Neural progenitor cell (in vitro differentiated cells): ENCODE measurements around the gene MEGF6. TPM values are rescaled to one million over a fixed set of nuclear protein-coding genes. Genes with fewer than 3 reads are reported as not detected.

Source experiments
- DNase-seq: peaks from one replicate; pipeline ENCODE4 v3.0.0-alpha.2; 2016; ENCODE audit warnings: low spot score
- H2AFZ ChIP-seq: fragments of 200-600 bp; sonication (generic); replicated peaks from 2 replicates; pipeline ENCODE4 v1.6.1; 2016; ENCODE audit warnings: antibody characterized with exemption
- H3F3A ChIP-seq: fragments of 200-600 bp; sonication (generic); 2 replicates; pipeline ENCODE4 v1.6.1; 2016; ENCODE audit warnings: antibody characterized with exemption, low read depth
- H3K27ac ChIP-seq: fragments of 200-600 bp; sonication (generic); 2 replicates; pipeline ENCODE4 v1.5.1; 2016; ENCODE audit warnings: mild to moderate bottlenecking
- H3K27me3 ChIP-seq: fragments of 200-600 bp; sonication (generic); 2 replicates; pipeline ENCODE4 v1.6.1; 2016; ENCODE audit warnings: mild to moderate bottlenecking, moderate library complexity
- H3K36me3 ChIP-seq: fragments of 200-600 bp; sonication (generic); 2 replicates; pipeline ENCODE4 v1.5.1; 2016
- H3K4me1 ChIP-seq: fragments of 200-600 bp; sonication (generic); 2 replicates; pipeline ENCODE4 v1.6.1; 2016; ENCODE audit warnings: mixed run types
- H3K4me2 ChIP-seq: fragments of 200-600 bp; sonication (generic); 2 replicates; pipeline ENCODE4 v1.6.1; 2016
- H3K4me3 ChIP-seq: fragments of 200-600 bp; sonication (generic); 2 replicates; pipeline ENCODE4 v1.5.1; 2016
- H3K79me2 ChIP-seq: fragments of 200-600 bp; sonication (generic); 2 replicates; pipeline ENCODE4 v1.6.1; 2016; ENCODE audit warnings: low read depth
- H3K9ac ChIP-seq: fragments of 200-600 bp; sonication (generic); 2 replicates; pipeline ENCODE4 v1.6.1; 2016
- H3K9me3 ChIP-seq: fragments of 200-600 bp; sonication (generic); 2 replicates; pipeline ENCODE4 v1.5.1; 2016; ENCODE audit warnings: low read depth
- H4K20me1 ChIP-seq: fragments of 200-600 bp; sonication (generic); 2 replicates; pipeline ENCODE4 v1.6.1; 2016; ENCODE audit warnings: low read depth
- H3K27ac Mint-ChIP-seq: 3 replicates; pipeline ENCODE4 v1.8.0; 2021; ENCODE audit warnings: mixed read lengths
- H3K27me3 Mint-ChIP-seq: 2 replicates; pipeline ENCODE4 v1.8.0; 2022; ENCODE audit warnings: low read depth, mild to moderate bottlenecking, inconsistent platforms, moderate library complexity, mixed read lengths; ENCODE audit not compliant: insufficient read depth
- H3K36me3 Mint-ChIP-seq: 3 replicates; pipeline ENCODE4 v1.8.0; 2021; ENCODE audit warnings: mixed read lengths
- H3K4me1 Mint-ChIP-seq: 3 replicates; pipeline ENCODE4 v1.8.0; 2021; ENCODE audit warnings: mixed read lengths
- H3K4me3 Mint-ChIP-seq: 3 replicates; pipeline ENCODE4 v1.8.0; 2021; ENCODE audit warnings: mild to moderate bottlenecking, moderate library complexity, mixed read lengths
- H3K9me3 Mint-ChIP-seq: 3 replicates; pipeline ENCODE4 v1.8.0; 2020; ENCODE audit warnings: mixed read lengths
- EZH2 ChIP-seq: fragments of 200-600 bp; sonication (generic); IDR thresholded peaks from 2 replicates; pipeline ENCODE4 v1.6.1; 2017; ENCODE audit warnings: antibody characterized with exemption, mild to moderate bottlenecking, moderate library complexity
- EZH2phosphoT487 ChIP-seq: fragments of 200-600 bp; sonication (generic); IDR thresholded peaks from 2 replicates; pipeline ENCODE4 v1.6.1; 2017; ENCODE audit warnings: antibody characterized with exemption
- total RNA-seq: library from RNA; depleted of rRNA; stranded (reverse); fragments of >200 nt; gene quantifications from 2 replicates; pipeline ENCODE4 v1.2.3, GENCODE V29; 2015; ENCODE audit warnings: low replicate concordance
- TF ChIP-seq, protein P1 (sequence below): fragments of 200-600 bp; sonication (generic); IDR thresholded peaks from 2 replicates; pipeline ENCODE4 v1.5.1; 2017; ENCODE audit warnings: antibody characterized with exemption, mild to moderate bottlenecking

The MEGF6 gene
- total RNA-seq, 1 donor from 2014 or later: 1.7 TPM

DNA sequence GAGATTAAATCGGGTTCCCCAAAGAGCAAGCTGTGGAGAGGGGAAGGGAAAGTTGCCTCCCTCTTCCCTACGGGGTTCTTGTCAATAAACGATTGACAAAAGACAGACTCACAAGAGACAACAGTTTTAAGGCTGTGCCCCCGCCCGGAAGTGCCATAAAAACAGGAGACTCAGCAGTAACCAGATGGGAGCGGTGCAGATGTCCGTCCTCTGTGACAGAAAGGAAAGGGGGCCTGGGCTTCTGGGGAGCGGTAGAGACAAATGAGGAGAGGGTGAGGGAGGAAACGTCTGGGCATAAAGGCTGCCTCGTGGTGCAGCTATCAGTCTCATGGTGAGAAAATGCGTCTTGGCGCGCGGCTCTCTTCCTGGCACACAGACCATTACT, 46.9 kb upstream of the MEGF6 start:
- H3K79me2 ChIP-seq: no peaks in the 10 kb centered on the region
- peaks cover 88% of the 10 kb centered on the region for H3K27me3 ChIP-seq
- no peak for DNase-seq
- Mint-ChIP-seq H3K4me1 (peaks cover 7% of the 10 kb centered on the region), H3K27me3 (peaks cover 43% of the 10 kb centered on the region), H3K4me3 (no peak overlapping the region), H3K27ac (peak overlapping the region; percentile 72), H3K9me3 (no peaks in the 10 kb centered on the region), H3K36me3 (no peaks in the 10 kb centered on the region)
- H4K20me1 ChIP-seq: peaks cover 9% of the 10 kb centered on the region
- H2AFZ ChIP-seq: peak overlapping the region; percentile 63
- H3F3A ChIP-seq: peaks cover 4% of the 10 kb centered on the region
- no peak overlapping the region for H3K27ac ChIP-seq
- H3K4me2 ChIP-seq: no peak overlapping the region
- TF ChIP-seq EZH2 (no peak), EZH2phosphoT487 (no peak)
- TF ChIP-seq, protein P1, sequence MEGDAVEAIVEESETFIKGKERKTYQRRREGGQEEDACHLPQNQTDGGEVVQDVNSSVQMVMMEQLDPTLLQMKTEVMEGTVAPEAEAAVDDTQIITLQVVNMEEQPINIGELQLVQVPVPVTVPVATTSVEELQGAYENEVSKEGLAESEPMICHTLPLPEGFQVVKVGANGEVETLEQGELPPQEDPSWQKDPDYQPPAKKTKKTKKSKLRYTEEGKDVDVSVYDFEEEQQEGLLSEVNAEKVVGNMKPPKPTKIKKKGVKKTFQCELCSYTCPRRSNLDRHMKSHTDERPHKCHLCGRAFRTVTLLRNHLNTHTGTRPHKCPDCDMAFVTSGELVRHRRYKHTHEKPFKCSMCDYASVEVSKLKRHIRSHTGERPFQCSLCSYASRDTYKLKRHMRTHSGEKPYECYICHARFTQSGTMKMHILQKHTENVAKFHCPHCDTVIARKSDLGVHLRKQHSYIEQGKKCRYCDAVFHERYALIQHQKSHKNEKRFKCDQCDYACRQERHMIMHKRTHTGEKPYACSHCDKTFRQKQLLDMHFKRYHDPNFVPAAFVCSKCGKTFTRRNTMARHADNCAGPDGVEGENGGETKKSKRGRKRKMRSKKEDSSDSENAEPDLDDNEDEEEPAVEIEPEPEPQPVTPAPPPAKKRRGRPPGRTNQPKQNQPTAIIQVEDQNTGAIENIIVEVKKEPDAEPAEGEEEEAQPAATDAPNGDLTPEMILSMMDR: no peak
- no peak overlapping the region for H3K9ac ChIP-seq
- no peaks in the 10 kb centered on the region for H3K4me1 ChIP-seq
- no peaks in the 10 kb centered on the region for H3K9me3 ChIP-seq
- no peak overlapping the region for H3K4me3 ChIP-seq
- H3K36me3 ChIP-seq: no peaks in the 10 kb centered on the region

- Histone ChIP-seq H3K9me3 (no peaks in the 10 kb centered on the region), H3K9ac (no peak overlapping the region), H3K79me2 (no peaks in the 10 kb centered on the region), H4K20me1 (peaks cover 12% of the 10 kb centered on the region), H3K4me2 (no peak overlapping the region), H3K4me3 (no peak overlapping the region), H3K4me1 (peaks cover 4% of the 10 kb centered on the region), H3K36me3 (no peaks in the 10 kb centered on the region), H3K27me3 (peaks cover 93% of the 10 kb centered on the region), H2AFZ (peak overlapping the region; percentile 63), H3K27ac (no peak overlapping the region), H3F3A (peaks cover 7% of the 10 kb centered on the region)
- TF ChIP-seq EZH2: no peak
- H3K27me3 Mint-ChIP-seq: peaks cover 45% of the 10 kb centered on the region
- no peak for DNase-seq
- no peak overlapping the region for H3K27ac Mint-ChIP-seq
- H3K4me1 Mint-ChIP-seq: peaks cover 7% of the 10 kb centered on the region
- no peaks in the 10 kb centered on the region for H3K9me3 Mint-ChIP-seq
- no peak overlapping the region for H3K4me3 Mint-ChIP-seq
- no peaks in the 10 kb centered on the region for H3K36me3 Mint-ChIP-seq
Measured at GRCh38 chr1:3657578-3658230, 46.4 kb upstream of the MEGF6 start.

DNA sequence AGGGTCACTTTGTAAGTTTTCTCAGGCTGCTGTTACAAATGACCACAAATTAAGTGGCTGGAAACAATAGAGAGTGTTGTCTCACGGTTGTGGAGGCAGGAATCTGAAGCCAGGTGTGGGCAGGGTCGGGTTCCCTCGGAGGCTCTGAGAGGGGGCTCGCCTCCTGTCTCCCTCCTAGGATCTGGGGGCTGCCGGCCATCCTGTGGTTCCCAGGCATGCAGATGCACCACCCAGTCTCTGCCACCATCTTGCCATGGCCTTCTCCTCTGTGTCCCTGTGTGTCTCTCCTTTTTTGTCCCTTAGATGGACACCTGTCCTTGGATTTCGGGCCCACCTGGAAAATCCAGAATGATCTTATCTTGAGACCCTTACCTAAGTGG, 45.8 kb upstream of the MEGF6 start:
- Mint-ChIP-seq H3K9me3 (no peaks in the 10 kb centered on the region), H3K27me3 (peaks cover 42% of the 10 kb centered on the region), H3K4me1 (peaks cover 7% of the 10 kb centered on the region), H3K4me3 (no peak overlapping the region), H3K27ac (no peak overlapping the region), H3K36me3 (no peaks in the 10 kb centered on the region)
- H2AFZ ChIP-seq: no peak overlapping the region
- no peak for DNase-seq
- no peak overlapping the region for H3K4me3 ChIP-seq
- H3K4me1 ChIP-seq: peaks cover 6% of the 10 kb centered on the region
- H3K27ac ChIP-seq: no peak overlapping the region
- peaks cover 12% of the 10 kb centered on the region for H4K20me1 ChIP-seq
- no peaks in the 10 kb centered on the region for H3K9me3 ChIP-seq
- TF ChIP-seq EZH2phosphoT487 (no peak), EZH2 (no peak)
- TF ChIP-seq, protein P1: no peak
- peaks cover 7% of the 10 kb centered on the region for H3F3A ChIP-seq
- no peak overlapping the region for H3K4me2 ChIP-seq
- H3K79me2 ChIP-seq: no peaks in the 10 kb centered on the region
- peaks cover 97% of the 10 kb centered on the region for H3K27me3 ChIP-seq
- no peaks in the 10 kb centered on the region for H3K36me3 ChIP-seq
- no peak overlapping the region for H3K9ac ChIP-seq

DNA sequence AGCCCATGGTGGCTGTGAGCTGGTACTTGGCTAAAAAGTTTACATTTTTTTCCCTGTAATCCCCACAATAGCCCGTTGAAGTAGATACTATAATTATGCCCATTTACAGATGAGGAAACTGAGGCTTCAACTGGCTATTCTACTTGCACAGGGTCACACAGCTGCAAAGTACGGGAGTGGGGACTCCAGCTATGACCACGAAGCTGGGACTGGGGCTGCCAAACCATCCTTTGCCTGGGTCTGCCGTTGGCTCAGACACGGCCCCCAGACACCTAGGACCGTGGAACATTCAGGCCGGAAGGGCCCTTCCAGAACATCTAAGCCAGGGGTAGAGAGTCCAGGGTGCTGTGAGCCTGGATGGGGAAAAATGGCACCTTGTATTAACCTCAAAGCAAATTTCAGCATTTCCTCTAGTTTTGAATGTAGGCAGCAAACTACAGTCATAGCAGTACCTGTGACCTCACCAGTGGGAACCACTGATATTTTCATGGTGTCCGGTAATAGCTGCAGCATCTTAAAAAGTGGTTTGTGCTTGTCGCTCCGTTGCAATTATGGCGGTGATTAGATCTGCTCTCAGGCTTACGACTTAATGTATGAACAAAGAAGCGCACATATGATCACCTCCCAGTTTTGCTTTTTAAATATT, 45.3 kb upstream of the MEGF6 start:
- Histone ChIP-seq H3F3A (peaks cover 7% of the 10 kb centered on the region), H4K20me1 (peaks cover 16% of the 10 kb centered on the region), H3K9me3 (no peaks in the 10 kb centered on the region), H3K9ac (no peak overlapping the region), H3K4me1 (peaks cover 6% of the 10 kb centered on the region), H3K4me3 (no peak overlapping the region), H3K36me3 (no peaks in the 10 kb centered on the region), H3K79me2 (no peaks in the 10 kb centered on the region), H2AFZ (no peak overlapping the region), H3K27me3 (peaks cover 99% of the 10 kb centered on the region), H3K27ac (no peak overlapping the region), H3K4me2 (no peak overlapping the region)
- Mint-ChIP-seq H3K27ac (no peak overlapping the region), H3K4me1 (peaks cover 7% of the 10 kb centered on the region), H3K36me3 (no peaks in the 10 kb centered on the region), H3K9me3 (no peaks in the 10 kb centered on the region), H3K4me3 (no peak overlapping the region), H3K27me3 (peaks cover 42% of the 10 kb centered on the region)
- TF ChIP-seq, protein P1: no peak
- TF ChIP-seq EZH2phosphoT487 (no peak), EZH2 (no peak)
- DNase-seq: no peak
